ENCODE measurements around the gene BLVRA. TPM values are rescaled to one million over a fixed set of nuclear protein-coding genes. Genes with fewer than 3 reads are reported as not detected.

The BLVRA gene
- polyA plus RNA-seq, 2 of the 4 experiments (the other 2 are of a cell fraction): 68.5 to 85.4 TPM

- no peak for ATAC-seq
- FAIRE-seq: no peak
- POLR2A ChIA-PET: interaction anchor here (1.0 kb wide), 1 partner anchor 26 kb away, joined by 3 read pairs; no protein-coding TSS in a partner anchor
- H3K4me3 ChIP-seq: no peak overlapping the region
- CTCF ChIA-PET: interaction anchor here (1.3 to 1.7 kb wide), 3 partner anchors 20 to 60 kb away, joined by 3 to 6 read pairs (median 6); no protein-coding TSS in a partner anchor
- H3K9me3 ChIP-seq: no peaks in the 10 kb centered on the region
- no peak for TF ChIP-seq HMGXB4 (CRISPR knock-in tag; IDR thresholded peaks at IDR 0.05; ENCODE audit: borderline replicate concordance)
- no peak for TF ChIP-seq USF2 (IDR thresholded peaks at IDR 0.05)
- no peak for TF ChIP-seq HES2 (IDR thresholded peaks at IDR 0.05)
- no peak for TF ChIP-seq TFCP2L1 (CRISPR knock-in tag; IDR thresholded peaks at IDR 0.05)
- no peak for TF ChIP-seq MAZ (IDR thresholded peaks at IDR 0.05; ENCODE audit: borderline replicate concordance, low read depth, low read length)
- no peak for TF ChIP-seq HOXB5 (CRISPR knock-in tag; IDR thresholded peaks at IDR 0.05)
- no peak for TF ChIP-seq HEYL (CRISPR knock-in tag; IDR thresholded peaks at IDR 0.05)
- no peak for TF ChIP-seq ZFP36 (IDR thresholded peaks at IDR 0.05; ENCODE audit: borderline replicate concordance, partially characterized antibody)
- no peak for TF ChIP-seq ELK1 (IDR thresholded peaks at IDR 0.05; ENCODE audit: low read depth, low read length)
- no peak for TF ChIP-seq JUN (IDR thresholded peaks at IDR 0.05)
- TF ChIP-seq EP300 (IDR thresholded peaks at IDR 0.05): no peak
- TF ChIP-seq CTCF (IDR thresholded peaks at IDR 0.05): no peak
- TF ChIP-seq POLR2AphosphoS2 (conservative IDR thresholded peaks at IDR 0.05; ENCODE audit: low read length): no peak
- TF ChIP-seq SMC3 (IDR thresholded peaks at IDR 0.05): no peak
- TF ChIP-seq BCL3 (IDR thresholded peaks at IDR 0.05): no peak
- no peak for TF ChIP-seq KDM1A (IDR thresholded peaks at IDR 0.05; ENCODE audit: low read depth)
- TF ChIP-seq PBX3 (IDR thresholded peaks at IDR 0.05): no peak
- no peak for TF ChIP-seq SREBF2 (IDR thresholded peaks at IDR 0.05)
- no peak for TF ChIP-seq NFE2L2 (conservative IDR thresholded peaks at IDR 0.05; ENCODE audit: low read length)
- TF ChIP-seq BHLHE40 (IDR thresholded peaks at IDR 0.05; ENCODE audit: low read depth, low read length): no peak
- H3K4me2 ChIP-seq: no peak overlapping the region
- no peaks in the 10 kb centered on the region; the same call in 2 of the 3 replicates for H3K4me1 ChIP-seq
- H3K27ac ChIP-seq: no peak overlapping the region
- WGBS (ENCODE audit: missing lambda C conversion rate): 88% methylated on average over 5 of the region's 5 CpGs
- no peak for DNase-seq (ENCODE audit: low read depth in 1 of 2, low spot score in 1 of 2)
Observed at GRCh38 chr7:43790834-43791233, 32.4 kb downstream of the BLVRA start.
